GM12801 (cell line): Measurements from ENCODE around the gene CRYGA.
"Not testable (repeated sequence)": the region's sequence is repeated elsewhere in the genome, so short reads cannot be mapped to it uniquely, and the experiment has no call there.

Experiments used
- TF ChIP-seq, protein P1 (sequence below): IDR thresholded peaks from one replicate; pipeline ENCODE4 v1.5.1; 2011; ENCODE audit warnings: control low read depth; ENCODE audit not compliant: insufficient read length; ENCODE audit errors: extremely low read depth

The CRYGA gene

DNA sequence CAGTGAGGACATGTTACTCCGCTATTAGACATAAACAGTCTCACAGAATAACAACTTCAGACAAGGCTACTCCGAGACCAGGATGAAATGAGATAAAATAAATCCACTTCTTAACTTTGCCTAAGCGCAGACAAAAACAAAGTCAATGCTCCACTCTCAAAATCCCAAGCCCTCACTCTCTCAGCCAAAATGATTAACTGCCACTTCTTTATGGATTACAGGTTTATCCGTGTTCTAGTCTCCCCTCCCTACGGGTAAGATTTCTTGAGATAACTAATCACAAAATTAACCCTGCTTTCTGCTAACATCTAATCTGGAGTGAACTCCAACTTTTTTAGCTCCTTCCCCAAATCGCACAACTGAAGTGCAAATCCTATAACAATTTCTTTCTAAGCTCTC is 32.7 kb downstream of the CRYGA start:
- TF ChIP-seq, protein P1, sequence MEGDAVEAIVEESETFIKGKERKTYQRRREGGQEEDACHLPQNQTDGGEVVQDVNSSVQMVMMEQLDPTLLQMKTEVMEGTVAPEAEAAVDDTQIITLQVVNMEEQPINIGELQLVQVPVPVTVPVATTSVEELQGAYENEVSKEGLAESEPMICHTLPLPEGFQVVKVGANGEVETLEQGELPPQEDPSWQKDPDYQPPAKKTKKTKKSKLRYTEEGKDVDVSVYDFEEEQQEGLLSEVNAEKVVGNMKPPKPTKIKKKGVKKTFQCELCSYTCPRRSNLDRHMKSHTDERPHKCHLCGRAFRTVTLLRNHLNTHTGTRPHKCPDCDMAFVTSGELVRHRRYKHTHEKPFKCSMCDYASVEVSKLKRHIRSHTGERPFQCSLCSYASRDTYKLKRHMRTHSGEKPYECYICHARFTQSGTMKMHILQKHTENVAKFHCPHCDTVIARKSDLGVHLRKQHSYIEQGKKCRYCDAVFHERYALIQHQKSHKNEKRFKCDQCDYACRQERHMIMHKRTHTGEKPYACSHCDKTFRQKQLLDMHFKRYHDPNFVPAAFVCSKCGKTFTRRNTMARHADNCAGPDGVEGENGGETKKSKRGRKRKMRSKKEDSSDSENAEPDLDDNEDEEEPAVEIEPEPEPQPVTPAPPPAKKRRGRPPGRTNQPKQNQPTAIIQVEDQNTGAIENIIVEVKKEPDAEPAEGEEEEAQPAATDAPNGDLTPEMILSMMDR = no peak

DNA sequence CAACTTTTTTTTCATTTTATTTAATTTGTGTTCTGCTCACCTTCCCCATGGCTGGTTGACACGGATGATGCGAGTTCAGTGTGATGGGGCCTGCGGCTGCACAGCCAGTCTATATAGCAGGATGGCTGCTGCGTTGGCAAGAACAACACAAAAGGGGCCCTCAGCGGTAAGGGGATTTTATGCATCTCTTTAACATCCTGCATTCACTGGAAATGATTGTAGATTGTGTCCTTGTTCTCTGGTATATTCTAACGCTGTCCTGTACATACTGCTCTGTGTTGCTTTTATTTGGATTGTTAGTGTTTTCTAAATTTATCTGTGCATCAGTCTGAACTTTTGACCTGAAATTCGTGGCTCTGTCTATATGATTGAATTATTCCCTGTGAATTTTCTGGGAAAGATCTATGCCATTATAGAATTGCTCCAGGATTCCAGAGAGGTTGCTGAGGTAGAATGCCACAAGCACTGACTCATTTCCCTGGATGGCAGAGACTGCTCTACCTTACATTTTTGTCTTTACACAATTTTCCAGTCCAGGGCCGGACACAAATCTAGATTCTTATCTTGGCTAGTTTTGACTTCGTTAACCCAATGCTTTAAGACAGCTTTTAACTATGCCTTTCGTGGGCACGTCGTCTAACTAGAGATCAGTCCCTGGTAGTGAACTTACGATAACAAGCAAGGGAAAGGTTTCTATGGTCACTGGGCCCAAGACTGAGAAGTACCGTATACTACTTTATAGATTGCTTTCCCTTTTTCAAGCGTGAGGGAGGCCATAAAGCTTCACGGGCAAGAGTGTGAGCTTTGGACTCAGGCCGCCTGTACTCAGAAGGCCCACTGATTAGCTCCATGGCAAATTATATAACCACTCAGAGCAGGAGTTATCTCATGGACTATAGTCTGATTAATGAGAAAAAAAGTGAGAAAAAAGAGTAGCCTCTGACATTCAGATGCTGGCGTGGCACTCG is 33.4 kb downstream of the CRYGA start, which contains the start of gene CRYGC:
CRYGC (minus strand) TSS at position 85 of the 968 bp plus-strand sequence; CDS start at position 49, 36 bp downstream.
- TF ChIP-seq, protein P1 = no peak

DNA sequence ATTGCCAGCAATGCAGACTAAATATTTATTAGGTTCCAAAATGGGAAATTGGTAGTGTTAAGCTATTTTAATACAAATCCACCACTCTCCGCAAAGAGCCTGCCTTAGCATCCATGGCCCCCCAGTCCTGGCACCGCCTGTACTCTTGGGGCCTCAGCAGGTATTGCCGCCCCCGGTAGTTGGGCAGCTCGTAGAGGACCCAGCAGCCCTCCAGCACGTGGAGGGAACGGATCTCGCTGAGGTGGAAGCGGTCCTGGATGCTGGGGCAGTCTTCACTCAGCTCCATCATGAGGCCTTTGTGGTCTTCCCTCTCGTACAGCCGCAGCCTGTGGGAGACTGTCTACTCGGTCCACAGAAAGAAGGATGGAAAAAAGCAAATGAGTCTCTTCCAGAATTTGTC is 35.3 kb downstream of the CRYGA start:
- TF ChIP-seq, protein P1 = no peak

DNA sequence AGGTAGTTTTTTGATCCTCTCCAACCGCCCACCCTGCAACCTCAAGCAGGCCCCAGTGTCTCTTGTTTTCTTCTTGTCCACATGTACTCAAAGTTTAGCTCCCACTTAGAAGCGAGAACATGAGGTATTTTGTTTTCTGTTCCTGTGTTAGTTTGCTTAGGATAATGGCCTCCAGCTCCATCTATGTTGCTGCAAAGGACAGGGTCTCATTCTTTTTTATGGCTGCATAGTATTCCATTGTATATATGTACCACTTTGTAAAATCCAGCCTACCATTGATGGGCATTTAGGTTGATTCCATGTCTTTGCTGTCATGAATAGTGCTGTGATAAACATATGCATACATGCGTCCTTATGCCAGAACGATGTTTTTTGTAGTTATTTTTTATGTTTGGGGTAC is 36.3 kb downstream of the CRYGA start:
- TF ChIP-seq, protein P1 = no peak

DNA sequence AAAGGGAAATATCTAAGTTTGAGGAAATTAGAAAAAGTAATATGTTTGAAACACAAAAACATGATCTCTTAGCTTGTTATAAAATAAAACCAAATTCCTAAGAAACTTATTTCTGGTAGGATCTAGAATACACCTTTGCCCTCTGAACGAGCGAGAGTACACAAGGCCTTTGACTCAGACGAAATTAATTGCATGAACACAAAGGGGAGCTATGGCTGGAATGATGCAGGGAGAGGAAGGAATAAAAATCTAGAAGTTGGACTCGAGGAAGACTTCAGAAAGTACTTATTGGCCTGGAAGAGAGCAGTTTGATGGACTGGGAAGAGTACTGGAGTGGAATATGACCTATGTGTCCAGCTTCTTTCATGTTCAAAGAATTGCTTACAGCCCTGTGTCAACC is 38.1 kb downstream of the CRYGA start:
- TF ChIP-seq, protein P1 = no peak

DNA sequence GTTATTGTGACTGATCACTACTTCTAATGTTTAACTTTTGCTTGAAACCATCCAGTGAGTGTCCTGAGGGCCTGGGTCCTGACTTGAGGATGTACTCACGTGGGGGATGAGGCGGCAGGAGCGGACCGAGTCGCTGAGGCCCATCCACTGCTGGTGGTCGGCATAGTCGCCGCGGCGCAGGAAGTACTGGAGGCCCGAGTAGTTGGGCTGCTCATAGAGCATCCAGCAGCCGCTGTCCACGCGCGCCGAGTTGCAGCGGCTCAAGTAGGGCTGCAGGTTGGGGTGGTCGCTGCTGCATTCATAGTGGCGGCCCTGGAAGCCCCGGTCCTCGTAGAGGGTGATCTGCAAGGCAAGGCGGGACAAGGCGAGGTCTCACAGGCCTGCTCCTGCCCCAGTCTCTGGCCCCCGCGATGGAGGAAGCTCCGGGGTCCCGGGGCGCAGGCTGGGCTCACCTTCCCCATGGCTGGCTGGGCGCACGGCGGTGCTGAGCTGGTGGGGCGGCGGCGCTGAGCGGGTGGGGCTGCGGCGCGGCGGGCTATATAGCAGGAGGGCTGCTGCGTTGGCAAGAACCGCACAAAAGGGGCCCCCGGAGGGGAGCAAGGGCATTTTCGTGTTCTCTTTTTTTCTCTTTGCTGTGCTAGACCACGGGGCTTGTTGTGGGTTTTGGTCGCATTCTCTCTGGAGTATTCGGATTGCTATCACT is 39.2 kb downstream of the CRYGA start, which contains the start of gene CRYGD:
CRYGD (minus strand) TSS at position 512 of the 703 bp plus-strand sequence; CDS start at position 461, 51 bp downstream.
- TF ChIP-seq, protein P1 = not testable (repeated sequence)

DNA sequence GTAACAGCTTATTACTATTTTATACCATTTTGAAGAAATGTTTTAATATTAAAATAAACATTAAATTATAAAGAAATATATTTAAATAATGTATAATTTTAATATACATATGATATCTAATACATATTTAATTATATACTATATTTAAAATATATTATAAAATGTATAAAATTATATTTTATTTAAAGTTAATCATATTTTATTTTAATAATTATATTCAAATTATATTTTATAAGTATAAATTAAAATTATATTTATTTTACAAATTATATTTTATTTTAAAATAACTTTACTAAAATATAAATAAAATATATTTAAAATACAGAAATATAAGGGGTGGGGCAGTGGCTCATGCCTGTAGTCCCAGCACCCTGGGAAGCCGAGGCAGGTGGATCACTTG is 41.1 kb downstream of the CRYGA start:
- TF ChIP-seq, protein P1 = no peak
